Prostate gland (tissue), 2 donors: ENCODE results near the gene CHST11.

Experiments used
- POLR2A ChIP-seq: fragments of 450-650 bp; IDR thresholded peaks from one replicate; pipeline ENCODE4 v1.6.1; 2016; ENCODE audit warnings: antibody characterized with exemption, mild to moderate bottlenecking
- TF ChIP-seq, protein P1 (sequence below), 4 experiments: fragments of 200-600 bp in 2 of 4; fragments of 450-650 bp in 2 of 4; sonication (generic) in 2 of 4; IDR thresholded peaks; 1 replicate in 3 of 4; 2 replicates in 1 of 4; pipeline ENCODE4 v1.5.1; 2016 to 2019; ENCODE audit warnings: antibody characterized with exemption in 4 of 4, mild to moderate bottlenecking in 2 of 4, moderate library complexity in 2 of 4

DNA sequence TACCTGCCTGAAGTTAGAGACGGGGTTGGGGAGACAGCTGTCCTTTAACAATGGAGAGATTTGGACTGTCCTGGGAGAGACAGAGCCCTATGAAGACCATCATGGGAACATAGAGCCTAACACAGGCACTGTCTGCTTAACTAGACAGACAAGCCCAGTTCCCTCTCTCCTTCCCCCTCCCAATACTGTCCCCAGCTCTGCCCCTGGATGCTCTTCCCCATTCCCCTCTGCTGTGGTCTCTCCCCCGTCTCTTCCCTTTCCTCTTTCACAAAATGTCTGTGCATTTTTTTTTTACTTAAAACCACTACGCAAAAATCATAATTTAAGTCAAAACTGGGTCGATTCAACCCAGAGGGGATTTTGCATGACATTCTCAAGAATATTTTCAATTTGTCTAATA lies 232.9 kb downstream of the CHST11 start:
- TF ChIP-seq, protein P1, sequence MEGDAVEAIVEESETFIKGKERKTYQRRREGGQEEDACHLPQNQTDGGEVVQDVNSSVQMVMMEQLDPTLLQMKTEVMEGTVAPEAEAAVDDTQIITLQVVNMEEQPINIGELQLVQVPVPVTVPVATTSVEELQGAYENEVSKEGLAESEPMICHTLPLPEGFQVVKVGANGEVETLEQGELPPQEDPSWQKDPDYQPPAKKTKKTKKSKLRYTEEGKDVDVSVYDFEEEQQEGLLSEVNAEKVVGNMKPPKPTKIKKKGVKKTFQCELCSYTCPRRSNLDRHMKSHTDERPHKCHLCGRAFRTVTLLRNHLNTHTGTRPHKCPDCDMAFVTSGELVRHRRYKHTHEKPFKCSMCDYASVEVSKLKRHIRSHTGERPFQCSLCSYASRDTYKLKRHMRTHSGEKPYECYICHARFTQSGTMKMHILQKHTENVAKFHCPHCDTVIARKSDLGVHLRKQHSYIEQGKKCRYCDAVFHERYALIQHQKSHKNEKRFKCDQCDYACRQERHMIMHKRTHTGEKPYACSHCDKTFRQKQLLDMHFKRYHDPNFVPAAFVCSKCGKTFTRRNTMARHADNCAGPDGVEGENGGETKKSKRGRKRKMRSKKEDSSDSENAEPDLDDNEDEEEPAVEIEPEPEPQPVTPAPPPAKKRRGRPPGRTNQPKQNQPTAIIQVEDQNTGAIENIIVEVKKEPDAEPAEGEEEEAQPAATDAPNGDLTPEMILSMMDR (IDR thresholded peaks at IDR 0.05): no peak
- TF ChIP-seq POLR2A: no peak
